WTC11 (cell line): ENCODE data around the gene TNNT1. TPM values are rescaled to one million over a fixed set of nuclear protein-coding genes. Genes with fewer than 3 reads are reported as not detected.

Experiments
- ATAC-seq: fragments of 200-7000 bp; cut with Tn5 transposase; 2 replicates; pipeline ENCODE4 v1.10.0; 2021; ENCODE audit warnings: mild to moderate bottlenecking, moderate library complexity
- CTCF ChIA-PET: fragments of 300-600 bp; sonication (Branson Sonifier 250); formaldehyde crosslinking; loops from one replicate; lab custom pipeline; 2021; ENCODE audit warnings: antibody characterized with exemption; lab: Charles Lee
- POLR2A ChIA-PET: fragments of 350-600 bp; sonication (Branson Sonifier 250); formaldehyde crosslinking; loops from one replicate; lab custom pipeline; 2021; ENCODE audit warnings: antibody characterized with exemption; lab: Charles Lee
- DNase-seq: peaks from one replicate; pipeline ENCODE4 v3.0.0; 2021; ENCODE audit warnings: low spot score
- H3K27ac Mint-ChIP-seq: 2 replicates; pipeline ENCODE4 v1.8.0; 2021; ENCODE audit warnings: mixed read lengths
- H3K27me3 Mint-ChIP-seq: 2 replicates; pipeline ENCODE4 v1.8.0; 2021; ENCODE audit warnings: low read depth, mild to moderate bottlenecking, moderate library complexity, mixed read lengths
- H3K36me3 Mint-ChIP-seq: 2 replicates; pipeline ENCODE4 v1.8.0; 2021; ENCODE audit warnings: mixed read lengths
- H3K4me1 Mint-ChIP-seq: 2 replicates; pipeline ENCODE4 v1.8.0; 2022; ENCODE audit warnings: mixed read lengths
- H3K4me3 Mint-ChIP-seq: 2 replicates; pipeline ENCODE4 v1.8.0; 2021; ENCODE audit warnings: mild to moderate bottlenecking, moderate library complexity, mixed read lengths
- H3K9me3 Mint-ChIP-seq: 2 replicates; pipeline ENCODE4 v1.8.0; 2021; ENCODE audit warnings: mixed read lengths
- ATF1 ChIP-seq: sonication (generic); formaldehyde crosslinking; IDR thresholded peaks from 2 replicates; pipeline ENCODE4 v1.8.1; 2023; ENCODE audit warnings: mild to moderate bottlenecking, moderate library complexity, missing genetic modification reagents
- CREB1 ChIP-seq: sonication (generic); formaldehyde crosslinking; IDR thresholded peaks from 2 replicates; pipeline ENCODE4 v1.8.0; 2023; ENCODE audit warnings: mild to moderate bottlenecking, missing genetic modification reagents
- ETV6 ChIP-seq: sonication (generic); formaldehyde crosslinking; IDR thresholded peaks from 2 replicates; pipeline ENCODE4 v1.8.1; 2022; ENCODE audit warnings: mild to moderate bottlenecking, missing genetic modification reagents
- FOXJ3 ChIP-seq: sonication (generic); formaldehyde crosslinking; IDR thresholded peaks from 2 replicates; pipeline ENCODE4 v1.9.0; 2021; ENCODE audit warnings: missing genetic modification reagents, mild to moderate bottlenecking, borderline replicate concordance
- NFYB ChIP-seq: sonication (generic); formaldehyde crosslinking; conservative IDR thresholded peaks from 2 replicates; pipeline ENCODE4 v1.8.0; 2022; ENCODE audit warnings: low read depth, missing genetic modification reagents
- NR2C2 ChIP-seq: sonication (generic); formaldehyde crosslinking; IDR thresholded peaks from 2 replicates; pipeline ENCODE4 v1.8.0; 2022; ENCODE audit warnings: mild to moderate bottlenecking, missing genetic modification reagents
- NR3C1 ChIP-seq: sonication (generic); formaldehyde crosslinking; conservative IDR thresholded peaks from 2 replicates; pipeline ENCODE4 v1.8.1; 2023; ENCODE audit warnings: low read depth, mild to moderate bottlenecking, missing genetic modification reagents
- OVOL2 ChIP-seq: fragments of 250-450 bp; sonication (Bioruptor Pico); IDR thresholded peaks from 2 replicates; pipeline ENCODE4 v1.9.0; 2021; ENCODE audit warnings: mild to moderate bottlenecking, borderline replicate concordance
- PRDM15 ChIP-seq: sonication (generic); formaldehyde crosslinking; IDR thresholded peaks from 2 replicates; pipeline ENCODE4 v1.8.0; 2022; ENCODE audit warnings: missing genetic modification reagents
- PRRX2 ChIP-seq: fragments of 250-450 bp; sonication (Bioruptor Pico); IDR thresholded peaks from 2 replicates; pipeline ENCODE4 v1.8.0; 2021; ENCODE audit warnings: mild to moderate bottlenecking
- SOX15 ChIP-seq: fragments of 250-450 bp; sonication (Bioruptor Pico); IDR thresholded peaks from 2 replicates; pipeline ENCODE4 v1.9.0; 2021; ENCODE audit warnings: mild to moderate bottlenecking
- SP1 ChIP-seq: sonication (generic); formaldehyde crosslinking; conservative IDR thresholded peaks from 2 replicates; pipeline ENCODE4 v1.8.1; 2022; ENCODE audit warnings: missing genetic modification reagents
- TP53 ChIP-seq: sonication (generic); formaldehyde crosslinking; IDR thresholded peaks from 2 replicates; pipeline ENCODE4 v1.8.1; 2023; ENCODE audit warnings: mild to moderate bottlenecking, missing genetic modification reagents
- ZBTB43 ChIP-seq: sonication (generic); formaldehyde crosslinking; IDR thresholded peaks from 2 replicates; pipeline ENCODE4 v1.8.1; 2023; ENCODE audit warnings: mild to moderate bottlenecking, missing genetic modification reagents
- ZNF232 ChIP-seq: sonication (generic); formaldehyde crosslinking; IDR thresholded peaks from 2 replicates; pipeline ENCODE4 v1.8.0; 2022; ENCODE audit warnings: mild to moderate bottlenecking, missing genetic modification reagents
- total RNA-seq: library from RNA; stranded (reverse); gene quantifications from 3 replicates; pipeline ENCODE4 v1.2.3, GENCODE V29; 2021
- TF ChIP-seq, protein P1 (sequence below): sonication (generic); formaldehyde crosslinking; IDR thresholded peaks from 2 replicates; pipeline ENCODE4 v1.8.1; 2023; ENCODE audit warnings: mild to moderate bottlenecking, missing genetic modification reagents, moderate library complexity
- TF ChIP-seq, protein P2 (sequence below): sonication (generic); formaldehyde crosslinking; IDR thresholded peaks from 2 replicates; pipeline ENCODE4 v1.8.1; 2023; ENCODE audit warnings: mild to moderate bottlenecking, moderate library complexity, missing genetic modification reagents
- TF ChIP-seq, protein P3 (sequence below): sonication (generic); formaldehyde crosslinking; IDR thresholded peaks from 2 replicates; pipeline ENCODE4 v1.8.1; 2022; ENCODE audit warnings: mild to moderate bottlenecking, missing genetic modification reagents, moderate library complexity, borderline replicate concordance
- TF ChIP-seq, protein P4 (sequence below): sonication (generic); formaldehyde crosslinking; IDR thresholded peaks from 2 replicates; pipeline ENCODE4 v1.8.1; 2022; ENCODE audit warnings: low read depth, missing genetic modification reagents, borderline replicate concordance

TNNT1 gene
- total RNA-seq, 1 experiment from 2014 or later = 50.6 TPM

GRCh38 chr19:55087542-55087901 is 61.5 kb downstream of the TNNT1 start:
- ATAC-seq (no peak), DNase-seq (no peak)
- peaks cover 15% of the 10 kb centered on the region for H3K36me3 Mint-ChIP-seq
- peaks cover 47% of the 10 kb centered on the region for H3K27me3 Mint-ChIP-seq
- TF ChIP-seq NR3C1 (CRISPR knock-in tag) (no peak), CREB1 (CRISPR knock-in tag) (no peak), SOX15 (no peak), FOXJ3 (CRISPR knock-in tag) (no peak), TP53 (CRISPR knock-in tag) (no peak), ZBTB43 (CRISPR knock-in tag) (0 out of 2 replicates have a peak, but pooled peaks have one; percentile 4), NR2C2 (CRISPR knock-in tag) (no peak), PRRX2 (CRISPR knock-in tag) (no peak), ATF1 (no peak), PRDM15 (peak; percentile 89), OVOL2 (CRISPR knock-in tag) (no peak)
- TF ChIP-seq, protein P1, sequence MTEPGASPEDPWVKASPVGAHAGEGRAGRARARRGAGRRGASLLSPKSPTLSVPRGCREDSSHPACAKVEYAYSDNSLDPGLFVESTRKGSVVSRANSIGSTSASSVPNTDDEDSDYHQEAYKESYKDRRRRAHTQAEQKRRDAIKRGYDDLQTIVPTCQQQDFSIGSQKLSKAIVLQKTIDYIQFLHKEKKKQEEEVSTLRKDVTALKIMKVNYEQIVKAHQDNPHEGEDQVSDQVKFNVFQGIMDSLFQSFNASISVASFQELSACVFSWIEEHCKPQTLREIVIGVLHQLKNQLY (CRISPR knock-in tag) = no peak
- CTCF ChIA-PET = interaction anchor here (0.5 to 3.6 kb wide), 19 partner anchors 9 to 614 kb away, joined by 3 to 46 read pairs (median 6); partner anchors contain the start of genes CDC42EP5, DNAAF3, EPS8L1 and PPP1R12C
- peak overlapping the region; percentile 51 for H3K27ac Mint-ChIP-seq
- peaks cover 50% of the 10 kb centered on the region for H3K4me1 Mint-ChIP-seq
- H3K4me3 Mint-ChIP-seq = peak overlapping the region; percentile 88
- H3K9me3 Mint-ChIP-seq = no peaks in the 10 kb centered on the region
- POLR2A ChIA-PET = interaction anchor here (0.5 to 1.9 kb wide), 8 partner anchors 25 to 877 kb away, joined by 3 to 8 read pairs (median 4); partner anchors contain the start of gene RDH13

GRCh38 chr19:55086730-55087541 is 62.1 kb downstream of the TNNT1 start:
- H3K4me1 Mint-ChIP-seq = peaks cover 53% of the 10 kb centered on the region
- peak overlapping the region; percentile 51 for H3K27ac Mint-ChIP-seq
- H3K36me3 Mint-ChIP-seq = peaks cover 15% of the 10 kb centered on the region
- DNase-seq = peak; percentile 99
- H3K27me3 Mint-ChIP-seq = peaks cover 53% of the 10 kb centered on the region
- POLR2A ChIA-PET = interaction anchor here (0.5 to 1.9 kb wide), 10 partner anchors 19 to 877 kb away, joined by 3 to 8 read pairs (median 4); partner anchors contain the start of gene RDH13
- H3K4me3 Mint-ChIP-seq = peak overlapping the region; percentile 88
- H3K9me3 Mint-ChIP-seq = no peaks in the 10 kb centered on the region
- ATAC-seq = peak; percentile 76
- CTCF ChIA-PET = interaction anchor here (0.7 to 3.6 kb wide), 14 partner anchors 9 to 614 kb away, joined by 3 to 46 read pairs (median 6); partner anchors contain the start of genes CDC42EP5, DNAAF3 and RDH13
- TF ChIP-seq, protein P2, sequence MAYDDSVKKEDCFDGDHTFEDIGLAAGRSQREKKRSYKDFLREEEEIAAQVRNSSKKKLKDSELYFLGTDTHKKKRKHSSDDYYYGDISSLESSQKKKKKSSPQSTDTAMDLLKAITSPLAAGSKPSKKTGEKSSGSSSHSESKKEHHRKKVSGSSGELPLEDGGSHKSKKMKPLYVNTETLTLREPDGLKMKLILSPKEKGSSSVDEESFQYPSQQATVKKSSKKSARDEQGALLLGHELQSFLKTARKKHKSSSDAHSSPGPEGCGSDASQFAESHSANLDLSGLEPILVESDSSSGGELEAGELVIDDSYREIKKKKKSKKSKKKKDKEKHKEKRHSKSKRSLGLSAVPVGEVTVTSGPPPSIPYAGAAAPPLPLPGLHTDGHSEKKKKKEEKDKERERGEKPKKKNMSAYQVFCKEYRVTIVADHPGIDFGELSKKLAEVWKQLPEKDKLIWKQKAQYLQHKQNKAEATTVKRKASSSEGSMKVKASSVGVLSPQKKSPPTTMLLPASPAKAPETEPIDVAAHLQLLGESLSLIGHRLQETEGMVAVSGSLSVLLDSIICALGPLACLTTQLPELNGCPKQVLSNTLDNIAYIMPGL (CRISPR knock-in tag) = peak; percentile 19; the same call in 1 of the 2 replicates
- 0 out of 2 replicates have a peak, but pooled peaks have one; percentile 54 for TF ChIP-seq ZNF232
- TF ChIP-seq SP1 (CRISPR knock-in tag) = peak; percentile 88
- TF ChIP-seq NFYB (CRISPR knock-in tag) = peak; percentile 67
- TF ChIP-seq, protein P3, sequence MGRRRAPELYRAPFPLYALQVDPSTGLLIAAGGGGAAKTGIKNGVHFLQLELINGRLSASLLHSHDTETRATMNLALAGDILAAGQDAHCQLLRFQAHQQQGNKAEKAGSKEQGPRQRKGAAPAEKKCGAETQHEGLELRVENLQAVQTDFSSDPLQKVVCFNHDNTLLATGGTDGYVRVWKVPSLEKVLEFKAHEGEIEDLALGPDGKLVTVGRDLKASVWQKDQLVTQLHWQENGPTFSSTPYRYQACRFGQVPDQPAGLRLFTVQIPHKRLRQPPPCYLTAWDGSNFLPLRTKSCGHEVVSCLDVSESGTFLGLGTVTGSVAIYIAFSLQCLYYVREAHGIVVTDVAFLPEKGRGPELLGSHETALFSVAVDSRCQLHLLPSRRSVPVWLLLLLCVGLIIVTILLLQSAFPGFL (CRISPR knock-in tag) = no peak
- TF ChIP-seq, protein P4, sequence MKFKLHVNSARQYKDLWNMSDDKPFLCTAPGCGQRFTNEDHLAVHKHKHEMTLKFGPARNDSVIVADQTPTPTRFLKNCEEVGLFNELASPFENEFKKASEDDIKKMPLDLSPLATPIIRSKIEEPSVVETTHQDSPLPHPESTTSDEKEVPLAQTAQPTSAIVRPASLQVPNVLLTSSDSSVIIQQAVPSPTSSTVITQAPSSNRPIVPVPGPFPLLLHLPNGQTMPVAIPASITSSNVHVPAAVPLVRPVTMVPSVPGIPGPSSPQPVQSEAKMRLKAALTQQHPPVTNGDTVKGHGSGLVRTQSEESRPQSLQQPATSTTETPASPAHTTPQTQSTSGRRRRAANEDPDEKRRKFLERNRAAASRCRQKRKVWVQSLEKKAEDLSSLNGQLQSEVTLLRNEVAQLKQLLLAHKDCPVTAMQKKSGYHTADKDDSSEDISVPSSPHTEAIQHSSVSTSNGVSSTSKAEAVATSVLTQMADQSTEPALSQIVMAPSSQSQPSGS = no peak
- 0 out of 2 replicates have a peak, but pooled peaks have one; percentile 19 for TF ChIP-seq ZBTB43 (CRISPR knock-in tag)
- TF ChIP-seq ETV6 (CRISPR knock-in tag) = peak; percentile 38; the same call in 1 of the 2 replicates
